ENCODE results near the gene SYNJ2.

The SYNJ2 gene

DNA sequence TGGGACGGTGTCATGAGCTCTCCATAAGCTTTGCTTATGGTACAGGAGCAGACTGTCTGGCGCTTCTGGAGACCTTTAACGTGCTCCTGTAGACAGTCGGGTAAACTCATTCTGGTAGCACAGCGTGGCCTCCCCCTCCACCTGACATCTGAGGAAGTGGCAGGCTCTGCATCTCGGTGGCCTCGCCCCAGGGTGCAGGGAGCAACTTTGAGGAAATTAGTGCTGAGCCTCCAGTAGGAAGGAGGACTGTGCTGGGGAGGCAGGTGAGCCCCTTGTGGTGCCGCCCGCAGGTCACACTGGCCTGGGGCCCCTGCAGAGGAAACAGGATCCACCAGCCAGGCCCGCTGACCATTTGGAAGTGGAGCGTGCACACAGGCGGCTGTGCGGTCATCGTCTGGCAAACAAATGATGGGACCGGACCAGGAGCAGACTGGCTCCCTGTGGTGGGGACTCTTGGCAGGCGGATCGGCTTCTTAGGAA, 57.9 kb downstream of the SYNJ2 start:
- no peak for DNase-seq (ENCODE audit: low read depth in 2 of 2, low spot score in 1 of 2)

DNA sequence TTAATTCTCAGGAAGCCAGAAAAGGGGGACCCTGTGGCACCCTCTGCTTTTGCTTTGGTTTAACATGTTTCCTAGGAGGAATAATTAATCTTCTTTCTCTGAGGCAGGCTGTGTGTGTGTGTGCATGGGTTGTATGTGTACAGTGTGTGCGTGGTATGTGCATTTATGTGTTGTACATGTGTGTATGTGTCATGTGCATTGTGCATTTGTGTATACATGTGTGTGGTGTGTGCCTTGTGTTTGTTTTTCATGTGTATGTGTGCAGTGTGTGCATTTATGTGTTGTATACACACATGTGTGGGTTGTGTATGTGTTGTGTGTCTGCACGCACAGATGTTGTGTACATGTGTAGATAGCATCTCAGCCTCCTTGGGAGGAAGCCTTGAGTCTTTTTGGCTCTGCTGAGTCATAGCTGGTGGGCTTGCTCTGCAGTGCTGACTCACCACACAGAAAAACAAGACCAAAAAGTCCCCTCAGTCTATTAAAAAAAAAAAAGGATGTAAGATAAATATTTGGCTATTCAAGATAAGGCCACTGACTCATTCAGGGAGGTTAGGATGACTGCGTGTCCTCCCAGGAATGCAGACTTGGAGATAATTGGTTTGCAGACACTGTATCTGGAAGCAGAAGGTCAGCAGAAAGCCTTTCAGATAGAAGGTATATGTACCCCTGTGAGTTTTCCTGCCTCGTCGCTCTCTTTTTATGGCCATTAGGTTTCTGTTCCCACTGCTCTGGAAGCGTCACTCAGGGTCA, 58.6 kb downstream of the SYNJ2 start:
- no peak for DNase-seq (ENCODE audit: low read depth in 2 of 2, low spot score in 1 of 2)

DNA sequence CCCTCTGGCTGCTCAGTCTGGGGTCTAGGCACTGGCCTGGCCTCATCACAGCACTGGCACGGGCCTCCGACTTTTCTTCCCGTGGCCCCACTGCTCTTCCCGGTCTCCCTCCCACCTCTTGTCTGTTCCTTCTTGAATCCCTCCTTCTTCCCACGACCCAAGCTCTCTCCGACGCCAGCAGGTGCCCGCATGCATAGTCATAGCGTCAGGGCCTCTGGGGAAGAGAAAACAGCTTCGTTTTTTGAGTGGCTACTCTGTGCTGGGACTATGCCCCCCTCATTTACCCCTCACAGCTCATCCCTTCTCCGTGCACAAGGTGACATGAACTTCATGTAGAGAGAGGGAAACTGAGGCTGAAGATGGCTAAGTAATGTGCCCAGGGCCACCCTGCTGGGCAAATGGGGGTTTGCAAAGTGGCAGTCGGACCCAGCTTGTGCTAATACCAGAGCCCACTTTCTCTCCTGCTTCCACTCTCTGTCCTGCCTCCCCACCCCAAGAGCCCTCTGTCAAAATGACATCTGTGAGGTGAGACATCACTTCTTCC, 59.2 kb downstream of the SYNJ2 start:
- no peak for DNase-seq (ENCODE audit: low read depth in 2 of 2, low spot score in 1 of 2)

- no peak for DNase-seq (ENCODE audit: low read depth in 2 of 2, low spot score in 1 of 2)
Measured at GRCh38 chr6:158041370-158041769, 59.7 kb downstream of the SYNJ2 start.

DNA sequence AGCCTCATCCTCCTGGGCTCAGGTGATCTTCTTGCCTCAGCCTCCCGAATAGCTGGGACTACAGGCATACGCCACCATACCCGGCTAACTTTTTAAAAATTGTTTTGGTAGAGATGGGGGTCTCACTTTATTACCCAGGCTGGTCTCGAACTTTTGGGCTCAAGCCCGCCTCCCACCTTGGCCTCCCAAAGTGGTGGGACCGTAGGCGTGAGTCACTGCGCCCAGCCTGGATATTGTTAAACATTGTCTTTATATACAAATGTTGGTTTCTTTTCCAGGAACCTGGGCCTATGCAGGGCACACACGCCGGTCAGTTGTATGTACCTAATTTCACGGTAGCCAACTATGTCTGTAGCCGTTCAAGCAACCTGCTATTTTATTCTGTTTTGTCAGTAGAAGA, 60.1 kb downstream of the SYNJ2 start:
- DNase-seq (ENCODE audit: low read depth in 2 of 2, low spot score in 1 of 2) = no peak

- no peak for DNase-seq (ENCODE audit: low read depth in 2 of 2, low spot score in 1 of 2)
Measured at GRCh38 chr6:158042245-158042798, 60.7 kb downstream of the SYNJ2 start.

GRCh38 chr6:158043008-158043407, 61.3 kb downstream of the SYNJ2 start:
- no peak for DNase-seq (ENCODE audit: low read depth in 2 of 2, low spot score in 1 of 2)

- DNase-seq (ENCODE audit: low read depth in 2 of 2, low spot score in 1 of 2) = no peak
Measured at GRCh38 chr6:158043586-158044524, 62.2 kb downstream of the SYNJ2 start.

GRCh38 chr6:158044525-158044888, 62.8 kb downstream of the SYNJ2 start:
- no peak for DNase-seq (ENCODE audit: low read depth in 2 of 2, low spot score in 1 of 2)

DNA sequence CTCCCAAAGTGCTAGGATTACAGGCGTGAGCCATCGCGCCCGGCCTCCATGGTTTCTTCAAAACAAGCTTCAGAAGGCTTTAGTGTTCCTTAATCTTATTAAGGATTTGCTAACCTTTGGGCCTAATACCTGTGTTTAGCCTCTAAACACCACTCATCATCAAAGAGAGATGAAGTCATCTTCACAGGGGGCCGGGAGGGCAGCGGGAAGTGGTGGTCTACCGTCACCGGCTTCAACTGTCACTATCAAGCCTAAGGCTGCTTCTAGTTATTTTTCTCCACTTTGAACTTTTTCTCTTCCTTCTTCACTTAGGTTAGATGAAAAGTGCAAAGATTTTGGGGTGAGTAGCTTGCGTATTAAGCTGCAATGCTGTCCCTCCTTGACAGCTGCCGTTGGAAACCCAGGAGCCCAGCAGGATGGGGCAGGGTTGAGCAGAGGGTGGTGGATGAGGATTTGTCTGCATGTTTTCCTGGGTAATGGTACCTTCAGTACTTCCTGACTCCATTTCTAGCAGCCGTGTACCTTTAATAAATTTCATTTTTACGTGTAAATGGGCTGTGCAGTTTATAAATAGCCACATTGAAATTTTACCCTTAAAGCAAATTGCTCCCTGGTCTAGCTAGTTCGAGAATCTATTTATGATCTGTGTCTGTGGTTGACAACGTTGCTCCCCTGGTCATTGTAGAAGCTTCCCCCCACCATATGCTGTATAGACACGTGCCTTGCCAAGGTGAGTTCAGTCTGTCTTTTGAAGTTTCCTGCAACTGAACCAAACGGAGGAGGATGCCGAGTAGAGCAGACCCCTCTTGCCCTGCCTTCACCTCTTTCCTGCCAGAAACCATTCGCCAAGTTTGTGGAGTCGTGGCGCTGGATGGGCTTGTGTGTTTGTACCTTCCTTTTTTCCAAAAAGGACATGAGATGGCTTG, 64.8 kb downstream of the SYNJ2 start:
- DNase-seq (ENCODE audit: low read depth in 2 of 2, low spot score in 1 of 2) = no peak

DNA sequence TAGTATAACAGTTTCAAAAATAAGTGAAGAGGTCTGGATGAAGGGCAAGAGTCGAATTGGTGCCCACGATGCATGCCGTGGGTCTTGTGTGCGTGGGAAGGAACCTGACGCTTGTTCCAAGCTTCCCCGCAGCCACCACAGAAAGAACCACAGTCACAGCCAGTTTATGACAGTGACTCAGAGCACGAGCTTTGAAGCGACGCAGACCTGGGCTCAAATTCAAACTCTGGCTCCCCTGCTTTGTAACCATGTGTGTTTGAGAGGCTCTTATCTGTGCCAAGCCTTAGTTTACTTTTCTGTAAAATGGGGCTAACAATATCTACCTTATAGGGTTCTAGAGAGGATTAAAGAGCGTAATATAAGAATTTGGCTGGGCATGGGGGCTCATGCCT, 65.5 kb downstream of the SYNJ2 start:
- DNase-seq (ENCODE audit: low read depth in 2 of 2, low spot score in 1 of 2) = peak in 1 of 2 donors; percentile 17

- no peak for DNase-seq (ENCODE audit: low read depth in 2 of 2, low spot score in 1 of 2)
Measured at GRCh38 chr6:158047563-158048323, 66.1 kb downstream of the SYNJ2 start.

- DNase-seq (ENCODE audit: low read depth in 2 of 2, low spot score in 1 of 2) = no peak
Measured at GRCh38 chr6:158048589-158048988, 66.9 kb downstream of the SYNJ2 start.

- no peak for DNase-seq (ENCODE audit: low read depth in 2 of 2, low spot score in 1 of 2)
Measured at GRCh38 chr6:158049055-158050028, 67.7 kb downstream of the SYNJ2 start.

DNA sequence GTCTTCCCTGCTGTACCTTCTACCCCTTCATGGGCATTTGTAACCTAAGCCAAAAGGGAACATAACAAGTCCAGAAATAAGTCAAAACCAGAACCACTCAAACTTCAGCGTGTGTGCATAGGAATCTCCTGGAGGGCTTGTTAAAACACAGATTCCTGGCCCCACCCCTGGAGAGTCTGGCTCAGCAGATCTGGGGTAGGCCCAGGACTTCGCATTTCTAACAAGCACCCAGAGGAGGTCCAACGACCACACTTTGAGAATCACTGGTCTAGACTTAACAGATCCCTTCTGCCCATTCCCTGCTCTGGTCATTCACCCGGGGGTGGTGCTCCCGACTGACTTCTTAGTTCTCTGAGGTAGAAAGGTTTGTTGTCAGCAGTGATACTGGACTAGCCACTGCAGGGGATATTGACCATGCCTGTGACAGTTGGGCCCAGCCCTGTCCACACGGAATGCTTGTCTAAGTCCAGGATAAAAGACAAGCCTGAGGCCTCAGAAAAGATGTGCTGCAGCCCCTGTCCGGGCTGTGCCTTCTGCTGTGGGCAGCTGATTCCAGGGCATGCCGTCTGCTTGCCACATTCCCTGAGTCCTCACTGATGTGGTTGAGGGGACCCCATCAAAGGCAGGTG, 68.6 kb downstream of the SYNJ2 start:
- DNase-seq (ENCODE audit: low read depth in 2 of 2, low spot score in 1 of 2) = no peak

DNA sequence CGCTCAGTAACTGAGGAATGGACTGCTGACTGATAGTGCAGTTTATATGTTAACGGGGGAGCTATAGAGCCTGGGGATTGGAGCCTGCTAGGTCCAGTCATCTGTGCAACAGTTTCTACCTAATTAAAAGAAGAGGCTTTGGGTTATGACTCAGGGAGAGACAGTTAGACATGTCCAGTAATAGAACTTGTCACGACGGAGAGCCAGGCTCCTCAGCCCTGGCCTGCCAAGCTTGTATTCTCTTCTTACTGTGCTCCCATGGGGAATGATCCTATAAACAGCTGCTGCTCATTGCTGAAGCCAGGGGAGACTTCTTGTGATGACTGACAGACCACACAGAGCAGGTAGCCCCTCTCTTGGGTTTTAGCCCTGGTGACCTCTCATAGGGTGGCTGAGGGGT, 69.3 kb downstream of the SYNJ2 start:
- no peak for DNase-seq (ENCODE audit: low read depth in 2 of 2, low spot score in 1 of 2)

DNA sequence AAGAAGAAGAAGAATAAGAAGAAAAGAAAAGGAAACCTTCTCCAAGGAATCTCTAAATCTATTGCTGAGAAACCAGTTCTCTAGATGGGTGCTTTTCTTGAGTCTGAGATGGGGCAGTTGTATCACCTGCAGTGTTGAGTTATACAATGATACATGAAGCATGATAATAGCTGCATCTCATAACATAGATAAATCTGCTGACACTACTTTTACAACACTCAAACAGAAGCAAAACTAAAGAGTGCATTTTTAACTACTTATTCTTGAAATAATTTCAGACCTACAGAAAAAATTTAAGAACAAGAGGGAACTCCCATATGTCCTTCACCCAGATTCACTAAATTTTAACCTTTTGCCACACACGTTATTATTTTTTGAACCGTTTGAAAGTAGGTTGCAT, 70.3 kb downstream of the SYNJ2 start:
- DNase-seq (ENCODE audit: low read depth in 2 of 2, low spot score in 1 of 2) = no peak

All from stimulated activated CD8-positive, alpha-beta memory T cell treated with anti-CD3 and anti-CD28 coated beads, Interleukin-4, amount 100 ng/mL, for 1 hour (primary cell).